Vagina (tissue), 2 donors: ENCODE measurements around the gene RBBP8.

Source experiments
- POLR2AphosphoS5 ChIP-seq, 2 donors: sonication (generic); formaldehyde crosslinking; IDR thresholded peaks; one replicate each; pipeline ENCODE4 v1.9.0; 2017; ENCODE audit warnings: antibody characterized with exemption in 2 of 2, mild to moderate bottlenecking in 2 of 2, low read depth in 1 of 2; ENCODE audit not compliant: insufficient read depth in 1 of 2
- TF ChIP-seq, protein P1 (sequence below), 3 experiments: fragments of 450-650 bp in 2 of 3; fragments of 200-600 bp in 1 of 3; sonication (generic) in 1 of 3; IDR thresholded peaks; one replicate each; pipeline ENCODE4 v1.5.1; 2017 to 2019; ENCODE audit warnings: antibody characterized with exemption in 3 of 3, mild to moderate bottlenecking in 2 of 3, moderate library complexity in 2 of 3

DNA sequence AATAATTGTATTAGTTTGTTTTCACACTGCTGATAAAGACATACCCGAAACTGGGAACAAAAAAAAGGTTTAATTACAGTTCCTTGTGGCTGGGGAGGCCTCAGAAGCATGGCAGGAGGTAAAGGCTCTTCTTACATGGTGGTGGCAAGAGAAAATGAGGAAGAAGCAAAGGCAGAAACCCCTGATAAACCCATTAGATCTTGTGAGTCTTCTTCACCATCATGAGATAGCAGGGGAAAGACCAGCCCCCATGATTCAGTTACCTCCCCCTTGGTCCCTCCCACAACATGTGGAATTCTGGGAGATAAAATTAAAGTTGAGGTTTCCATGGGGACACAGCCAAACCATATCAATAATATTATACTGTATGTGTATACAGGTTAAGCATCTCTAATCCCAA lies 128.9 kb downstream of the RBBP8 start:
- TF ChIP-seq, protein P1, sequence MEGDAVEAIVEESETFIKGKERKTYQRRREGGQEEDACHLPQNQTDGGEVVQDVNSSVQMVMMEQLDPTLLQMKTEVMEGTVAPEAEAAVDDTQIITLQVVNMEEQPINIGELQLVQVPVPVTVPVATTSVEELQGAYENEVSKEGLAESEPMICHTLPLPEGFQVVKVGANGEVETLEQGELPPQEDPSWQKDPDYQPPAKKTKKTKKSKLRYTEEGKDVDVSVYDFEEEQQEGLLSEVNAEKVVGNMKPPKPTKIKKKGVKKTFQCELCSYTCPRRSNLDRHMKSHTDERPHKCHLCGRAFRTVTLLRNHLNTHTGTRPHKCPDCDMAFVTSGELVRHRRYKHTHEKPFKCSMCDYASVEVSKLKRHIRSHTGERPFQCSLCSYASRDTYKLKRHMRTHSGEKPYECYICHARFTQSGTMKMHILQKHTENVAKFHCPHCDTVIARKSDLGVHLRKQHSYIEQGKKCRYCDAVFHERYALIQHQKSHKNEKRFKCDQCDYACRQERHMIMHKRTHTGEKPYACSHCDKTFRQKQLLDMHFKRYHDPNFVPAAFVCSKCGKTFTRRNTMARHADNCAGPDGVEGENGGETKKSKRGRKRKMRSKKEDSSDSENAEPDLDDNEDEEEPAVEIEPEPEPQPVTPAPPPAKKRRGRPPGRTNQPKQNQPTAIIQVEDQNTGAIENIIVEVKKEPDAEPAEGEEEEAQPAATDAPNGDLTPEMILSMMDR (IDR thresholded peaks at IDR 0.05), result no peak
- TF ChIP-seq POLR2AphosphoS5 (IDR thresholded peaks at IDR 0.05; ENCODE audit: insufficient read depth in 1 of 2, low read depth in 1 of 2), result no peak
